ENCODE data around the gene WDR7. TPM values are rescaled to one million over a fixed set of nuclear protein-coding genes. Genes with fewer than 3 reads are reported as not detected.

Gene WDR7
- total and polyA plus RNA-seq, 9 donors, result 7.3 to 18.1 (median 9.6) TPM

GRCh38 chr18:57052759-57053158 is 401.6 kb downstream of the WDR7 start:
- no peak for DNase-seq
- H3K9me3 ChIP-seq (replicated peaks; ENCODE audit: control insufficient read depth, low read depth, low read length), result no peaks in the 10 kb centered on the region
- no peak overlapping the region for H3K27ac ChIP-seq (ENCODE audit: low read length)
- no peak overlapping the region for H3K4me3 ChIP-seq (ENCODE audit: low read length)
- WGBS (ENCODE audit: insufficient coverage), result 90% methylated on average over 3 of the region's 5 CpGs
- no peaks in the 10 kb centered on the region for H3K27me3 ChIP-seq (ENCODE audit: control insufficient read depth, insufficient read depth, low read length)
- no peaks in the 10 kb centered on the region for H3K36me3 ChIP-seq (ENCODE audit: control insufficient read depth, insufficient read depth, low read length)
- no peaks in the 10 kb centered on the region for H3K4me1 ChIP-seq (ENCODE audit: control insufficient read depth, insufficient read depth, low read length)

- no peaks in the 10 kb centered on the region for H3K4me1 ChIP-seq (ENCODE audit: control insufficient read depth, insufficient read depth, low read length)
- no peaks in the 10 kb centered on the region for H3K9me3 ChIP-seq (replicated peaks; ENCODE audit: control insufficient read depth, low read depth, low read length)
- no peaks in the 10 kb centered on the region for H3K36me3 ChIP-seq (ENCODE audit: control insufficient read depth, insufficient read depth, low read length)
- H3K4me3 ChIP-seq (ENCODE audit: low read length), result no peak overlapping the region
- H3K27me3 ChIP-seq (ENCODE audit: control insufficient read depth, insufficient read depth, low read length), result no peaks in the 10 kb centered on the region
- no peak overlapping the region for H3K27ac ChIP-seq (ENCODE audit: low read length)
- 92% methylated on average over 2 of the region's 3 CpGs for WGBS (ENCODE audit: insufficient coverage)
- DNase-seq, result no peak
These were observed 403.7 kb downstream of the WDR7 start for GRCh38 chr18:57054891-57055290.

- Histone ChIP-seq H3K27ac (ENCODE audit: low read length) (no peak overlapping the region), H3K4me3 (ENCODE audit: low read length) (no peak overlapping the region), H3K36me3 (ENCODE audit: control insufficient read depth, insufficient read depth, low read length) (no peaks in the 10 kb centered on the region), H3K4me1 (ENCODE audit: control insufficient read depth, insufficient read depth, low read length) (peaks cover 8% of the 10 kb centered on the region), H3K27me3 (ENCODE audit: control insufficient read depth, insufficient read depth, low read length) (no peaks in the 10 kb centered on the region), H3K9me3 (replicated peaks; ENCODE audit: control insufficient read depth, low read depth, low read length) (no peaks in the 10 kb centered on the region)
- 79% methylated on average over 2 of the region's 6 CpGs for WGBS (ENCODE audit: insufficient coverage)
- DNase-seq, result no peak
These were observed 406.7 kb downstream of the WDR7 start for GRCh38 chr18:57057890-57058289.

GRCh38 chr18:57058734-57059133 is 407.6 kb downstream of the WDR7 start:
- no peak overlapping the region for H3K27ac ChIP-seq (ENCODE audit: low read length)
- no peaks in the 10 kb centered on the region for H3K36me3 ChIP-seq (ENCODE audit: control insufficient read depth, insufficient read depth, low read length)
- WGBS (ENCODE audit: insufficient coverage), result 56% methylated on average over 1 of the region's 4 CpGs
- H3K4me1 ChIP-seq (ENCODE audit: control insufficient read depth, insufficient read depth, low read length), result peaks cover 16% of the 10 kb centered on the region
- no peak for DNase-seq
- no peaks in the 10 kb centered on the region for H3K9me3 ChIP-seq (replicated peaks; ENCODE audit: control insufficient read depth, low read depth, low read length)
- H3K27me3 ChIP-seq (ENCODE audit: control insufficient read depth, insufficient read depth, low read length), result no peaks in the 10 kb centered on the region
- H3K4me3 ChIP-seq (ENCODE audit: low read length), result no peak overlapping the region

DNA sequence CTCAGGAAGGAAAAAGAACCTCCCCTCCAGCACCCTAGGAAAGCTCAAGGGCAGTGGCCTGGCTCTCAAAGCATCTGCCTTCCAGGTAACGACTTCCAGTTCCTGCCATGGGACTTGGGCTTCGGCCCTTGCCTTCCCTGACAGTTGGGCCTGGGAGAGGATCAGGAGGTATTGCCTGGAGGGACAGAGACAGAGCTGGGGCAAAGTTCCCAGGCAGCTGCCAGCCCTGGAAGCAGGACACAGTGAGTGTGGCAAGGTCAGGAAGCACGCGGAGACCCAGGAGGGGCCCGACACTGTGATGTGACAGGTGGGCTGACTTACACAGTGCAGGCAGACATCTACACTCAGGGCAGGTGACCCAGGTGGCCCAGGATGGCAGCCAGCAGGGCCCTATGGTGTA is 408.2 kb downstream of the WDR7 start:
- no peak overlapping the region for H3K4me3 ChIP-seq (ENCODE audit: low read length)
- peaks cover 16% of the 10 kb centered on the region for H3K4me1 ChIP-seq (ENCODE audit: control insufficient read depth, insufficient read depth, low read length)
- H3K9me3 ChIP-seq (replicated peaks; ENCODE audit: control insufficient read depth, low read depth, low read length), result no peaks in the 10 kb centered on the region
- no peak overlapping the region for H3K27ac ChIP-seq (ENCODE audit: low read length)
- H3K27me3 ChIP-seq (ENCODE audit: control insufficient read depth, insufficient read depth, low read length), result peaks cover 2% of the 10 kb centered on the region
- no peaks in the 10 kb centered on the region for H3K36me3 ChIP-seq (ENCODE audit: control insufficient read depth, insufficient read depth, low read length)
- DNase-seq, result no peak
- 74% methylated on average over 5 of the region's 5 CpGs for WGBS (ENCODE audit: insufficient coverage)

GRCh38 chr18:57060814-57061213 is 409.7 kb downstream of the WDR7 start:
- Histone ChIP-seq H3K27ac (ENCODE audit: low read length) (no peak overlapping the region), H3K9me3 (replicated peaks; ENCODE audit: control insufficient read depth, low read depth, low read length) (no peaks in the 10 kb centered on the region), H3K36me3 (ENCODE audit: control insufficient read depth, insufficient read depth, low read length) (no peaks in the 10 kb centered on the region), H3K4me3 (ENCODE audit: low read length) (no peak overlapping the region), H3K4me1 (ENCODE audit: control insufficient read depth, insufficient read depth, low read length) (peaks cover 16% of the 10 kb centered on the region), H3K27me3 (ENCODE audit: control insufficient read depth, insufficient read depth, low read length) (peaks cover 2% of the 10 kb centered on the region)
- WGBS (ENCODE audit: insufficient coverage), result 67% methylated on average over 3 of the region's 8 CpGs
- DNase-seq, result no peak

DNA sequence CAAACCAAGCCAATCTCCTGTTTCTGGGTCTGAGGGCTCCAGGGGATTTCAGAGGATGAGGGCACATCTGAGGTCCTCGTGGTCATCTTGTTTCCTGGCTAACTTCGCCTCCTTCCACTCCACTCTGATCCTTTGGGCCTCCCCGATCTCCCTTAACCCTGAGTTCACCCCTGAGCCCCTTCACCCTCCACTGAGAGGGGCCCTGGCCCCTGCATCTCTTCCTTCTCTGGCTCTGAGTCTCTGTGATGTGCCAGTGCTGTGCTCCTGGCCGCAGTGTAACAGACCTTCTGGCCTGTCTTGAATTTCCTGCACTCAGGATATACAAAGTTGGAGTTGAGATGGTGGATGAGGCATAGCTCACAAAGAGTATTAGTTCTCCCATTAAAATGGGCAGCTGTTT is 411.0 kb downstream of the WDR7 start:
- peak; percentile 34 for DNase-seq
- Histone ChIP-seq H3K27ac (ENCODE audit: low read length) (no peak overlapping the region), H3K4me3 (ENCODE audit: low read length) (no peak overlapping the region), H3K4me1 (ENCODE audit: control insufficient read depth, insufficient read depth, low read length) (peaks cover 16% of the 10 kb centered on the region), H3K36me3 (ENCODE audit: control insufficient read depth, insufficient read depth, low read length) (no peaks in the 10 kb centered on the region), H3K9me3 (replicated peaks; ENCODE audit: control insufficient read depth, low read depth, low read length) (no peaks in the 10 kb centered on the region), H3K27me3 (ENCODE audit: control insufficient read depth, insufficient read depth, low read length) (peaks cover 2% of the 10 kb centered on the region)
- 70% methylated on average over 2 of the region's 4 CpGs for WGBS (ENCODE audit: insufficient coverage)

- H3K27ac ChIP-seq (ENCODE audit: low read length), result peak overlapping the region; percentile 55
- H3K9me3 ChIP-seq (replicated peaks; ENCODE audit: control insufficient read depth, low read depth, low read length), result no peaks in the 10 kb centered on the region
- peak; percentile 62 for DNase-seq
- WGBS (ENCODE audit: insufficient coverage), result 42% methylated on average over 11 of the region's 11 CpGs
- peaks cover 16% of the 10 kb centered on the region for H3K4me1 ChIP-seq (ENCODE audit: control insufficient read depth, insufficient read depth, low read length)
- no peaks in the 10 kb centered on the region for H3K36me3 ChIP-seq (ENCODE audit: control insufficient read depth, insufficient read depth, low read length)
- H3K4me3 ChIP-seq (ENCODE audit: low read length), result no peak overlapping the region
- H3K27me3 ChIP-seq (ENCODE audit: control insufficient read depth, insufficient read depth, low read length), result peaks cover 2% of the 10 kb centered on the region
These were observed 411.7 kb downstream of the WDR7 start for GRCh38 chr18:57062844-57063243.

DNA sequence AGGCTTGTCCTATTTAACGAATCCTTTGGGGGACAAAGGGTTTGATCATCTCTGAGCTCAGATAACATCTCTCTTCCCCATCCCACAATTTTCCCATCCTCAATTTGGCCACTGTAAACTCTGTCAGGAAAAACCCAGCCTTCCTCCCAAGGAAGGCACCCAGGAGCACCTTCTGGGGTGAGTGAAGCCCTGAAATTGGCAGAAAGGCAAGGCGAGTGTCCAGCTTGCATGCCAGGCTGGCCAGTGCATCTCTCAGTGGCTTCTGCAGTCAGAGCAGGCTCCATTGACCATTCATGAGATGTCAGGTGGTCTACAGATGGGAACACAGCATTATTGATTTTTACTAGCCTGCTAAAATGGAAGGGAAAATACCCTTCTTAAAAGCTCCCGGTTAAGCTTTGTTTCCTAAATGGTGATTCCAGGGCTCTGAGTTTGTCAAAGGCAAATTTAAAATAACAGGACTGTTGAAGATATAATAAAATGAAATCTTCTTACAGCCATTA is 412.5 kb downstream of the WDR7 start:
- H3K9me3 ChIP-seq (replicated peaks; ENCODE audit: control insufficient read depth, low read depth, low read length), result no peaks in the 10 kb centered on the region
- H3K27ac ChIP-seq (ENCODE audit: low read length), result no peak overlapping the region
- no peaks in the 10 kb centered on the region for H3K36me3 ChIP-seq (ENCODE audit: control insufficient read depth, insufficient read depth, low read length)
- no peak overlapping the region for H3K4me3 ChIP-seq (ENCODE audit: low read length)
- DNase-seq, result no peak
- WGBS (ENCODE audit: insufficient coverage), result 42% methylated on average over 1 of the region's 3 CpGs
- peaks cover 2% of the 10 kb centered on the region for H3K27me3 ChIP-seq (ENCODE audit: control insufficient read depth, insufficient read depth, low read length)
- H3K4me1 ChIP-seq (ENCODE audit: control insufficient read depth, insufficient read depth, low read length), result peaks cover 16% of the 10 kb centered on the region

- Histone ChIP-seq H3K27ac (ENCODE audit: low read length) (no peak overlapping the region), H3K4me3 (ENCODE audit: low read length) (no peak overlapping the region), H3K4me1 (ENCODE audit: control insufficient read depth, insufficient read depth, low read length) (no peaks in the 10 kb centered on the region), H3K36me3 (ENCODE audit: control insufficient read depth, insufficient read depth, low read length) (no peaks in the 10 kb centered on the region), H3K27me3 (ENCODE audit: control insufficient read depth, insufficient read depth, low read length) (peaks cover 15% of the 10 kb centered on the region), H3K9me3 (replicated peaks; ENCODE audit: control insufficient read depth, low read depth, low read length) (no peaks in the 10 kb centered on the region)
- no CpG with 5 or more reads among the region's 9 CpGs for WGBS (ENCODE audit: insufficient coverage)
- no peak for DNase-seq
These were observed 422.5 kb downstream of the WDR7 start for GRCh38 chr18:57073501-57074187.

All from muscle of leg (tissue), 11 donors.